GM19351 (cell line): ENCODE measurements around the gene SLIT1.
"Not testable (repeated sequence)": the region's sequence is repeated elsewhere in the genome, so short reads cannot be mapped to it uniquely, and the experiment has no call there.

Experiments used
- ATAC-seq: cut with Tn5 transposase; IDR thresholded peaks from one replicate; pipeline ENCODE4 v1.9.1; 2021; ENCODE audit warnings: mild to moderate bottlenecking, moderate library complexity; ENCODE audit not compliant: unreplicated experiment

The SLIT1 gene

DNA sequence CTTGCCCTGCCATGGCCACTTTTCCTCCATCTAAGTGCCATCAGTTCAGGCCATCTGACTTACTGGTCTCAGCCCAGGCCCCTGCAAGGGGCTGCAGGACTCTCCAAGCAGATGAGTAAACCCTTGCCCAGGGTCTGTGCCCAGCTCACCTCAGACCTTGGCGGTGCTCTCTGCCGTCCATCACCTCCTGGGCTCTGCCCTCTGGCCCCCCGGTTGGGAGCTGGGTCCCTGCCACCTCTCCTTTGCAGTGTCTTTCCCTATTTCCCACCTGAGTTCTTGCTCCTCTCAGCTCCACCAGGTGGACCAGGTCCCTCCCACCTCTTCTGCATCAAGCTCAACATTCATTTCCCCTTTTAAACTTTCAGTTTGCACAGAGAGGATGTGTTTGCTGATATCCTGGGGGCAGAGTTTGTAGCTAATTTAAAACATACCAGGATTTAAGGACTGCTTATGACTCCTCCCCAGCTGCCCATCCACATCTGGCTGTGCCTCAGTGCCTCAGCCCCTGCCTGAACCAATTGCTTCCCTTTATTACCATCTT, 135.5 kb downstream of the SLIT1 start:
- ATAC-seq = no peak

DNA sequence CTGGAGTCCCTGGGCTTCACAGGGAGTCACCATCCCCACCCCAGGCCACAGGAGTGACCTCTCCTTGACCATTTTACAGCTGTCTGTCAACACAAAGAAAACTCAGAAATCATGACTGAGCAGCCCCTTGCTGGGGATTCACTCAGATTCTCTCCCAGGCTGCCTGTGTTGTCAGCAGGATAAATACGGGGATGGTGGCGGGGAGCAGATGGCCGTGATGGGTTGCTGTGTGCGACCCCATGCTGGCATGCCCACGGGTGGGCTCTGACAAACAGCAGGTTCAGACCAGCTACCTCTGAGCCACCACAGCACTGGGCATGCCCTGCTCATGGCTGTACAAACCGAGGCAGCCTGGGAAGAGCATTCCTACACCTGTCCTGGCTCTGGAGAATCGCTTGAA, 136.1 kb downstream of the SLIT1 start:
- no peak for ATAC-seq

DNA sequence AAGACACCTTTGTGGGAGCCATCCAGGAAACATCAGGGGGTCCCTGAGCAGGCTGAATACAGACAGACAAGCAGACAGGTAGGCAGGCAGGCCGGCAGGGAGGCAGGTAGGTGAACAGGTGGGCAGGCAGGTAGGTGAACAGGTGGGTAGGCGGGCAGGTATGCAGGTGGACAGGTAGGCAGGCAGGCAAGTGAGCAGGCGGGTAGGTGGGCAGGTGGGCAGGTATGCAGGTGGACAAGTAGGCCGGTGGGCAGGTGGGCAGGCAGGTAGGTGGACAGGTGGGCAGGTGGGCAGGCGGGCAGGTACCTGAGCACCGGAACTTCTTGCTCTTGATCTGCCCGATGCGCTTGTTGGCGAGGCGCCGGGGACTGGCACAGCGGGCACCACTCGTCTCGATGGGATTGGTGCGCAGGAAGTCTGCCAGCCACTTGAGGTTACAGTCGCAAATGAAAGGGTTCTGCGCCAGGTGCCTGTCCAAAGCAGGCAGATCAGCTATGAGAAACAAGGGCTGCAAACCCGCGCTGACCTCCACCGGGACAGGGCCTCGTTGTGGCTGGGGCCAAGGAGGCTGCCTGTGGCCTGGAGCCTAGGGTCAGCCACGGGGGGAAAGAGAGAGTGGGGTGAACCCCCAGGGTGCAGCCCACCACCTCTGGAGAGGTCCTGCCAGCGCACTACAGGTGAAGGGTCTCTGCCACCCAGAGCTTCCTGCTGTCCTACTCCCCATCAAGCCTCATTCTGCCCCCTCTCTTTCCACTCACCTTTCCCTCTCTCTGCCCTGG, 136.9 kb downstream of the SLIT1 start:
- ATAC-seq = no peak

DNA sequence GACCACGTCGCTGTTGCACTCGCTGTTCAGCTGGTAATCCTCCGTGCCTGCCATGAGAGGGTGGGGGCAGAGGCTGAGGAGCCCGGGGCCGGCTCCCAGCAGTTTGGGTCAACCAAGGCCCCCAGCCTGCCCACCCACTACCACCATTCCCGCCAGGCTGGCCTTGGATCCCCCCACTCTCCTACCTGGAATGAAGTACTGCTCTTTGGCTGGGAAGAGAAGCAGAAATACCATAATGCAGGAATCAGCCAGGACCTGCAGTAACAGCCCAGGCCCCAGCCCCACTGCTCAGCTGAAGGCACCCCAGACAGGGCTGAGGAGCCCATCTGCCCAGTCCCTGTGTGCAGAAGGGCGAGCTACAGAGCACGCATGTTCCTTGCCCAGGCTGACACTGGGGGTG, 138.0 kb downstream of the SLIT1 start:
- no peak for ATAC-seq

DNA sequence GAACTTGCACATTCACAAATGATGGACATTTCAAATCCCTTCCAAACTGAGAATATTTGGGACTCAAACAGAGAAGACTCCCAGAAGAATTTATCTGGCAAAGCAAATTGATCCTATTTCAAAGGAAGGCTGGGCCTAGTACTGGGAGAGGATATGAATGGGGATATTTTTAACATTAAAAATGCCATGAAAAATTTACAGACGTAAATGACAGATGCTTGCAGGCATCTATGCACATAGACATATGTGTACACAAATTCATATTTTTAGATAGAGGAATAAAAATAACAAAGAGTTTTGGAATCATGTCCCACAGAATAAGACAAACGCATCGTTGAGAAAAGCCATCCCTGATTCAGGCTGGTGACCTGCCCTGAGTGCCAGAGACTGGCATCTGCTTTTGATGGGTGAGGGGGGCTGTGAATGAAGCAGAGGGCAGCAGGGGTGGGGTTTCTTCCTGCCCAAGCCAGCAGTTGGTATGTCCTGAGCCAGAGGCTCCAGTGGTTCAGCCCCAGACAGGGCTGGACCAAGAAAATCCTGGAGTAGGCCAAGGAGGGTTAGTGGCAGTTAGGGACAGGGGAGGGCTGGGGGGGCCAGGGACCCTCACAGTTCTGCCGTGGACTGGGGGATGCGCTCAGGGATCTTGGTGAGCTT, 138.5 kb downstream of the SLIT1 start:
- no peak for ATAC-seq

DNA sequence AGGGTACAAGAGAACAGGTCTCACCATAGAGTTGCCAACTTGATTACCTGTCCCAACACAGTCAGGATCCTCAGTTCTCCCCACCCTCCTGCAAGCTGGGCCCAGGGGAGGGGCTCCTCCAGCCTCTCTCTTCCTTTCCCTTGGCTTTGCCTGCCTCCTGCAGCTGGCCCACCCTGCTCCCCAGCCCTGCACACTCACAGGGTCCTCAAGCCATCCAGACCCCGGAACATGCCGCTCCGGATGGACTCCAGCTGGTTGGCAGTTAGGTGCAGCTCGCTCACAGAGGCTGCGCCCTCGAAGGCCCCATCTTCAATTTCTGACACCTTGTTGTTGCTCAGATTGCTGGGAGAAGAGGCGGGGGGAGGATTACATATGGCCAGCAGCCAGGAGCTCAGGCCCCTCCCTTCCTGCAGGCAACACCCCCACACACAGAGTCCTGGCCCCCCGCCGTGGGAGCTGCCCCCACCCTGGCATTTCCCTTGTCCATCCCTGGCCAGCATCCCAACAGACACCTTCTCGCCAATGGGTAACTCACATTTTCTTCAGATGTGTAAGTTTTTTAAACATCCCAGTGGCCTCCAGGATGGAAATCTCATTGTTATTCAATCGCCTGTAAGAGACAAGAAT, 139.2 kb downstream of the SLIT1 start:
- ATAC-seq = no peak

DNA sequence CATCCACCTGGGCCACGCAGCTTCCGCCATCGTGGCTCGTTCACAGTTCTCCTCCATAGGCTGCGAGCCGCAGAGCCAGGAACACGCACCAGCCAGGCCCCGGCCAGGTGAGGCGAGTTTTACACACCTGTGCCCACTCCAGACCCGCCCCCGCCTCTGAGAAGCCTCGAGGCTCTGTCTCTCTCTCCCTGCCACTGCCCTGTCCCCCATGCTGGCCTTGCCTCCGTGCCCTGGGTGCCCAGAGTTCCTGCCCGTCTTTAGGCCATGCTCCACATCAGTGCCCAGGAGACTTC, 142.2 kb downstream of the SLIT1 start:
- ATAC-seq = no peak

DNA sequence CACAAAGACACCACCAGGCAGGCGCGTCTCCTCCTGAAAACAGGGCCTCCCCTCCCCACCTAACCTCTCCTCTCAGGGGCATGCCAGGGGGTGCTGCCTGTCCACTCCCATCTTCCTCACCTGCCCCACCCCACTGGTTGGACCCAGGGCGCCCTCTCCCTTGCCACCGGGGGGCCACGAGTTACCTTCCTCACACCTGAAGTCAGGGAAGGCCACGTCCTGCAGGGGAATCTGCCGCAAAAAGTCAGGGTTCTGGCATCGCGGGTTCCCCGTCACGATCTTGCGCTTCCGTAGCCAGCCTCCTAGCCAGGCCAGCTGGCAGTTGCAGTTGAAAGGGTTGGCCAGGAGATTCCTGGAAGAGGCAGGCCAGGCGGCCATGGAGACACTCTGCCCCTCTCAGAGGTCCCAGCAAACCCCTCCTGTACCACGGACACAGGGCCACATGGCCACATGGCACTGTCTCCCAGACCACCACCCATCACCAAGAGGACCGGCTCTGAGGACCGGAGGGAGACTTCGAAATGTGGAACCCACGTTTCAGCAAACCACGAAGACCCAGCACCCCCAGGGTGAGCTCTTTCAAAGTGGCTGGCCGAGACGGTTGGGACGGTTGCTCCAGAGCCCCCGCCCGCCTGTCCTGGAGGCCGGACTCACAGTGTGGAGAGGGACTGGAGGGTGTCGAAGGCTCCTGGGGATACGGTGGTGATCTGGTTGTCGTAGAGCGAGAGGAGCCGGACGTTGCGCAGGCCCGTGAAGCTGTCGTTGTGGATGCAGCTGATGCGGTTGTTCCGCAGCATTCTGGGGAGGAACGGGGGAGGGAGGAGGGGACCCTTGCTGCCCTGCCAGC, 142.8 kb downstream of the SLIT1 start:
- no peak for ATAC-seq

DNA sequence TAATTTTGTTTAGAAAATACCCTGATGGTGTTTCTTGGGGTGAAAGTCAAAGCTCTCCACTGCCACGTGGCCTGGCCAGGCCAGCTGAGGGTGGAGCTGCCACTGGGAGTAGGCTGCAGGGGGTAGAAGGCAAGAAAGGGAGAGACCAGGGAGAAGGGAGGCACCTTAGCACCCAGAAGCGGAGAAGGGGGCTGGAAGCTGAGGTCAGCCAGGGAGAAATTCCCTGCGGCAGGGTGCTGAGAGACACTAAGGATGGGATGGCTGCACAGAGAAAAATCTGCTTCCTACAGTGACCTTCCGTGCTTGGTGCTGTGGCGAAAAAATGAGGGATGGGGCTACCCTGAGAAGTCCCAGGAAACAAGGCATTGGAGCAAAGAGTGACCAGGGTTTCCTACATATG, 143.7 kb downstream of the SLIT1 start:
- no peak for ATAC-seq

DNA sequence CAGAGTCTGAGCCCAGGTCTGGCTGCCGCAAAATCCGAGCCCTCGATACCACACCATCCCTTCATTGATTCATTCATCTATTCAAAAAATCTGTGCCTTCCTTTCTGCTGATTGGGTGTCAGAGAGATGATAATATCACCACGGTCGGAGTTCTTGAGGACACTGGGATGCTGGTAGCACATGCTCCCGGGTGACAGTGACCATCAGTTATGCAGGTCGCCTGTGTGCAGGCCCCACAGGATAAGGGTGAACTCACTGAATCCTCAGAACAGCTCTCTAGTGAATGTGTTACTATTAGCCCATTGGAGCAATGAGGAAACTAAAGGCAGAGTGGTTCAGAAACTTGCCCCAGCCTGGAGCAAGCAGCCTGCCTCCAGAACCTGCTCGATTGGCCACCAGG, 145.1 kb downstream of the SLIT1 start:
- no peak for ATAC-seq

DNA sequence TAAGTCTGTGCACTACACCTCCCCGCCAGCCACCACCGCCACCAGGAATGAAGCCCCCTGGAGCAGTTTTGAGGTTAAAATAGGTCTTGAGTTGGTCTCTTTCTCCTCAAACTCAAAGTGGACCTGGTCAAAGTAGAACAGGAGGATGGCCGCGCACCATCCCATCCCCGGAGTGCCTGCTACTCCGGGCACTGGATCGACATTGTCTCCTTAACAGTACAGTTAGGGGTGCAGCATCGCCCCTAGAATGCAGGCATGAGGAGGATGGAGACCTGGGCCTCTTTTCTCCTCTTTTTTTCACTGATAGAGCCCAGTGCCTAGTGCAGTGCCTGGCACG, 145.5 kb downstream of the SLIT1 start:
- ATAC-seq = no peak

DNA sequence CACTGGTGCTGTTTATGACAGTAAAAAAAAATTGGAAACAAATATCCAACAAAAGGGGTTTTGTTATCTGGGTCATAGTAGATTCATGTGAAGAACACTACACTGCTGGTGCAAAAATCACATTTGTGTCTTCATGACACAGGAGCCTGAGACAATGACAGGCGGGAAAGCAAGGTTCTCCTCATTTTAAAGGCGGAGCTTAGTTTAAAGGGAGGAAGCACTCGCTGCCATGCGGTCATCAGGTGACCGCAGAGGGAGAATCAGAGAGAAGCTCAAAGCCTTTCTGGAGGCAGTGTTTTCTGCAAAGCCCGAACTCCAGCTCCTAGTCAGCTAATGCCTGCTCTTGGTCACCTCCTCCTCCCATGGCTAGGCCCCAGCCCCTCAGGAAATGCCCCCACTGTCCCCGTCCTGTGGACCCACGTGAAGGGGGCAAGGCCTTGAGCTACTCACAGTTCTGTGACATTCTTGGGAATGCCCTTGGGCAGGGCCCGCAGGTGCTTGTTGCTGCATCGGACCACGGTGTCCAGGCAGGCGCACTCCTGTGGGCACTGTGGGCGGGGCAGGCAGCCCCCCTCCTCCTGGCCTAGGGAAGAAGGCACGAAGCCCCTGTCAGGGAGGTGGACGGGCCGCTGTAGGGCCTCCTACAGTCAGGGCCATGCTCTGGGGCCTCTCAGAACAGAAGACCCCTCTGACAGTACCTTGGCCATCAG, 146.1 kb downstream of the SLIT1 start:
- ATAC-seq = no peak

DNA sequence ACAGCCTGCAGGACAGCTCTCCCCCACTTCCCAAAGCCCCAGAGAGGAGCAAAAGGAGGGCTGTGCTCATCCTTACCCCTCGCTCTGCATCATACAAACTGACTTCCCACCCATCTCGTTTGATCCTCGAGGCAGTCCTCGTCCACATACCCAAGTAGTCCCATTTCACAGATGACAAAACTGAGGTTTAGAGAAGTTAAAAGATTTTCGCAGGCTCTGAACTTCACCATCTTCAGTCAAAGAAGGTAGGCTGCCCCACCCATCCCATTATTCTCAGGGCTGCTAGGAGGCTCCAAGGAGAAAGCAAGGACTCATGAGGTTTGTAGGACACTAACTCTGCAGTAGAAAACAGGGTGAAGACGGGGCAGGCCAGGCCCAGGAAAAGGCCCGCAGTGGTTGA, 147.1 kb downstream of the SLIT1 start:
- ATAC-seq = no peak

DNA sequence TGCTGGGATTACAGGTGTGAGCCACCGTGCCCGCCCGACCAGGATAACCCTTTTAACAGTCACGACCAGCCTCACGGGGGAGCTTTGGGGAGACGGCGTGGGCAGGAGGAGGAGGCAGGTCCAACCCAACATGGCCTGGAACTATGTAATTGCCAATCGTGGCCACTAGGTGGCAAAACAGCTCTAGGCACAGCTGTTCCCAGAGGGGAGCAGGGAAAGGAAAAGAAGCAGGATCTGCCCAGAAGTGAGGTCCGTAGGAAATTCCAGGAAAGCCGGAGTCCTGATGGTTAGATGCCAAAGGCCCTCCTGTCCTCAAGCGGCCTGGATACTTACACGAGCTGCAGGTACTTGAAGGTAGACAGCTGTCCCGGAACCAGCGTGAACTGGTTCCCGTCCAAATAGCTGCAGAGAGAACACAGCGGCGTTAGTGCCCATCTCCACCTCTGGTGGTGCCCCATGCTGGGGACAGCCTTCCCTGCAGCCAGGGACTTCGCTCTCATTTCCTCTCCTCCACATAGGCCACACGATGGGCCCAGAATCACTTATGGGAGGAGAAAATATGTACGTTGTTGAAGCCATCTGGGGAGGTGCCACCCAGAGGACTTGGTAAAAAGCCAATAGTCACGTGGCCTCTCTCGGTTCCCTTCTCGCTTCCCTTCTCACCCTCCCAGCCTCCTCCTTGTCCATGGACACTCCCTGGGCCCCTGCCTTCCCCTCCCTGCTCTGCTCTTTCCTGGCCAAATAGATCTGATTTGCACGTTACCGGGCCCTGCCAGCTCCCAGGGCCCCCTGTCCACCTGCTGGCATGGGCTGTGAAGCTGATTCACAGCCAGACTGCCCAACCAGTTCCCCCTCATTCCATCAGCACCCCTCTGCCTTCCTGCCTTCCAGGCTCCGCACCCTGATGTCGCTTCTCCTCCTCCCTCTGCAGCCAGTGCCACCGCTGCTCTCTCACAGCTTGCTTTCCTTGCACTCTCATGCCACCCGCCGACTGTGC, 148.1 kb downstream of the SLIT1 start:
- peak; percentile 88 for ATAC-seq

DNA sequence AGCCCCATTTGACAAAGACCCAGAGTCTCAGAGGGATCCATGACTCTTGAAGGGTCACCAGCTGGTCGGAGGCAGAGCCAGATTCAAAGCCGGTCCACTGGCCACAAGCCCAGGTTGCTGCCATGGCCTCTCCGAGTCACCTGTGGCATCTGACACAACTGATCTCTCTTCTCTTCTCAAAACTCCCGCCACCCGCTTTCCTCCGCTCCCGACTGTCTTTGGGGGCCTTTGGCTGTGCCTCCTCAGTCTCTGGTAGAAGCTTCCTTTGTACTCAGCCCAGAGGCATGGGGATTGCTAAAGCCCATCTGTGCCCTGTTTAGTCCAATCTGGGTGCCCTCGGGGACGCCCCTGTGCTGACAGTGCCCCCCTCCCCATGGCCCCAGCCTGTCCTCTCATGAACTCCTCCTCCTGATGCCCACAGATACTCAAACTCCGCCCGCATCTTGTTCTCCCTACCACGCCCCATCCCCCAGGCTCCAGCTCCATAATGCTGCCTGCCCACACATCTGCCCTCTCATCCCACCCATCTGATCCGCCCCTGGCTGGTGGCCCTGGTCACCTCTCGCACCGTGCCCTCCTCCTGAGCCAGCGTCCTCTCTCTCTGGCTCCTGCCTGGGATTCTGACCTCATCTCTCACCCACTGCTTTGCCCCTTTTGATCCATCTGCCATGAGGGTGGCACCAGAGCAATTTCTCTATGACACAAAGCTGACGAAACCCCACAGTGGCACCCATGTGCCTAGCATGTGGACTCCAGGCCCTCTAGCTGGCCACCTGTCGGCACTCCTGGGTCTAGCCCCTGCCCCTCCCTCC, 150.6 kb downstream of the SLIT1 start:
- no peak for ATAC-seq

DNA sequence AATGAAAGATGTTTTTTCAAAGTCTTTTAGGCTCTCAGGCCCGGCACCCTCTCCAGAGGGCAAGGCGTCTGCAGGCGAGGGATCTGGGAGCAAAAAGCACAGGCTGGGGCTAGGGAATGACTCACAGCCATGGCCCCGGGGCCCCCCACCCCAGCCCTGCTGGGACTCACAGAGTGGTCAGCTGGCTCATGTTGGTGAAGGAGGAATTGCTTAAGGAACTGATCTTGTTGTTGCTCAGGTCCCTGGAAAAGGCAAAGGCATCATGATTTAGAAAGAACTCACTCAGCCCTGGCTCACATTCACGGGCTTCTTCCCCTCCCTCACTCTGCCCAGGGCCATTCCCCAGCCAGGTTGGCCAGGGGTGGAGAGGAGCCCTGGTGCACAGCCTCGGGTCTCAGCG, 151.5 kb downstream of the SLIT1 start:
- ATAC-seq = no peak

DNA sequence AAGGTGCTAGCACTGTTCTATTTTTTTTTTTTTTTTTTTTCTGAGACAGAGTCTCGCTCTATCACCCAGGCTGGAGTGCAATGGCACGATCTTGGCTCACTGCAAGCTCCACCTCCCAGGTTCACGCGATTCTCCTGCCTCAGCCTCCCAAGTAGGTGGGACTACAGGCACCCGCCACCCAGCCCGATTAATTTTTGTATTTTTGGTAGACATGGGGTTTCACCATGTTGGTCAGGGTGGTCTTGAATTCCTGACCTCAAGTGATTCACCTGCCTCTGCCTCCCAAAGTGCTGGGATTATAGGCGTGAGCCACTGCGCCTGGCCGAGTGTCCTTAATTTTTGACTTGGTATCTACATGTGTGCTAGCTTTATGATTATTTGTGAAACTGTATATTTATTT, 151.9 kb downstream of the SLIT1 start:
- ATAC-seq = not testable (repeated sequence)

DNA sequence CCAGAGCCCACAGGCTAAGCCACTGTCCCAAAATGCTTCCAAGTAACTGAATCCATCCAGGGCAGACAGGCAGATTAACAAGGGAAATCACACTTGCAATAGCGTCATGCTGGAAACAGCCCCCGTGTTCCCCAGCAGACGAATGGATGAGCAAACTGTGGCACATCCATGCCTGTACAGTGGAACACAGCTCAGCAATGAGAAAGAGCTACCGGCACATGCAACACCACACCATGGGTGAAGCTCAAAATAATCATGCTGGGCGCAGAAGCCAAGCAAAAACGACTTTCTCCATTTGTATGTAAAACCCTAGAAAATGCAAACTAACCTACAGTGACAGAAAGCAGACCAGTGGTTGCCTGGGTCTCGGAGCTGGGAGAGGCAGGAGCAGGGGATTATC, 153.1 kb downstream of the SLIT1 start:
- no peak for ATAC-seq

DNA sequence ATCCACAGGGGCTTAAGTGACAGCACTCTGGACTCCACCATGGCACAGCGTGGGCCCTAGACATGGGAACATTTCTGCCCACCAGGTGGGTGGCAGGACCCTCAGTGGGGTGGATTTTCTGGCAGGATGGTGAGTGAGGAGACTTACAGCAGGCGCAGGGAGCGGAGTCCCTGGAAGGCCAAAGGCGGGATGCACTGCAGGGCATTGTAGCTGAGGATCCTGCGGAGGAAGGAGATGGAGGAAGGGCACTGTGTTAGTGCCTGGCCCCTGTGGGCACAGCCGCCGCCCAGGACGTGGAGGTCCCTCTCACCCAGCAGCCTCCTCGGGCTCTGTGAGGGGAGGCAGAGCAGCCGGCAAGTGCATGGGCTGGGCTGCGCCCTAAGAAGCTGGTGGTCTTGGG, 154.3 kb downstream of the SLIT1 start:
- ATAC-seq = no peak
